Stimulated activated CD4-positive, alpha-beta T cell treated with anti-CD3 and anti-CD28 coated beads, Interleukin-15, amount 100 ng/mL, for 24 hours (primary cell): ENCODE results near the gene GAD1.

Experiments used
- DNase-seq: peaks from one replicate; pipeline ENCODE4 v3.0.0-alpha.2; 2020

The GAD1 gene

GRCh38 chr2:170846314-170846713 lies 29.6 kb downstream of the GAD1 start:
- DNase-seq: no peak

- DNase-seq: no peak
Observed at GRCh38 chr2:170847716-170848115, 31.0 kb downstream of the GAD1 start.

DNA sequence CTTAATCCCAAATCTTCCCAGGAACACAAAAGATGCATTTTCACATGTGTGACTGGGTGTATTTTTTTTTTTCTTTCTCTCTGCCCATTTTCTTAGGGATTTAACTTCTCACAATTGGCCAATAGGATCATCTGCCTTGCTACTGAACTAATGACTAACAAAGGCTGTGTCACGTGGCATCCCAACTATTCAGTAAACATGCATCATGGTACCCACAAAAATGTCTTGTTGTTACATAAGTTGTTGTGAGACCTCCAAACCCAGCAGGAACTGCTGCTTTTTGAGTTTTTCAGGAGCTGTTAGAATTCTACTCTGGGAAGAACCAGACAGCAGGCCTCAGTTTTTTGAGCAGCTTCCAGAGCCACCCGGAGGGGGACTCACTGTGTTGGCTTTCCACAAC lies 31.9 kb downstream of the GAD1 start:
- DNase-seq: no peak

DNA sequence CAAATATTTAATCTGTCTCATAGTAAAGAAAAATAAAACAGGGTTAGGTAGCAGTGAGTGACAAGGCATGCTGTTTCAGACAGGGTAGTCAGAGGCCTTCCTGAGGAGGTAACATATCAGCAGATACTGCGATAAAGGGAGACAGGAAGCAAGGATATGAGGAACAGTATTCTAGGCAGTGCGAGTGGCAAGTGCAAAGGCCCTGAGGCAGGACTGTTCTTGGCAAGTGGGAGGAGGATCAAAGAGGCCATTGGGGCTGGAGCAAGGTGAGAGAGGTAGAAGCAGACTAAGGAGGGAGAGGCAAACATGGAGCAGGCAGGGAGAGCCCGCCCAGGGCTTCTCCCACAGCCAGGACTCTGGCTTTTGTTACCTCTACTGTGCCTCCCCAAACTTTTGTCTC lies 33.6 kb downstream of the GAD1 start:
- no peak for DNase-seq

- DNase-seq: no peak
Observed at GRCh38 chr2:170851635-170852034, 34.9 kb downstream of the GAD1 start.

DNA sequence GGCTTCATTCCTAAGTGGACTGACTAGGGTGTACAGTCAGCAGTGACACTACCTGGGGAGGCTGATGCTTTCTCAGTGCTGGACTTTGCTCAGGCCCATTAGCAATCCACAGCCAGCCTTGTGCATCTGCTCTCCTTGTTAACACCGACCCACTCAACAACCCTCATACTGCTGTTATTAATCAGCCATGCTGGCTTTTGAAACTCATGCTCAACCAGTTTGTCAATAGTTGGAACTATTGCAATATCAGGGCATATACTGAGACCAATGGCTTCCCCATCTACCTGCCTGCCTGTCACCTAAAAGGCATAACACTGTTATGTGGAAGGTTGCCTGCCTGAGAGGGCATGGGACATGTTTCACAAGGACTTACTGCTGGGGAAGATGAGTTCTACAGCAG lies 39.4 kb downstream of the GAD1 start:
- no peak for DNase-seq

DNA sequence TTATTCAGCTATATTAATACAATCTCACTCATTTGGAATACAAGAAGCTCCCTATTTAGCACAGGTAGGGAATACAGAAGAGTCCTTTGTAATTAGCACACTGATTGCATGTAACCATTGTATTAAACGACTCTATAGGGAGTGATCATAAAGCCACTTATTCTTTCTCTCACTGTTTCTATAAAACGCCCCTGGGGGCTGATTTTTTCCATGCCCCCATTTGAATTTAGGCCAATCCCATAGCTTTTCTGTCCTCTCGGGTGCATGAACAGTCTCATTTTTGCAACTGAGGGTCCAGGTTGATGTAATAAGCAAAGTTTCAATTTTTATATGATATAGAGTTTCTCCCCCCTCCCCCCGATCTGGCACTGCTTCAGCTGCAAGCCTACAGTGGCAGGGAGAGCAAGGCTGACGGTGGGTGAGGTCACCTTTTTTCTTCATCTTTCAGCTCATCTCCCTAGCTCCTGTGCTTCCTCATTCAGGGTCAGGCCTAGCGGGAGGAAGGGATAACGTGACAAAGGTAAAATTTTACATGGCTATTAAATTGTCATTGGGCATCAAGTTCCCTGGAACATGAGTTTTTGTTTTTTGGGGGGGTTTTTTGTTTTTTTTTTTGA lies 45.7 kb downstream of the GAD1 start:
- no peak for DNase-seq

GRCh38 chr2:170863087-170863486 lies 46.4 kb downstream of the GAD1 start:
- no peak for DNase-seq

DNA sequence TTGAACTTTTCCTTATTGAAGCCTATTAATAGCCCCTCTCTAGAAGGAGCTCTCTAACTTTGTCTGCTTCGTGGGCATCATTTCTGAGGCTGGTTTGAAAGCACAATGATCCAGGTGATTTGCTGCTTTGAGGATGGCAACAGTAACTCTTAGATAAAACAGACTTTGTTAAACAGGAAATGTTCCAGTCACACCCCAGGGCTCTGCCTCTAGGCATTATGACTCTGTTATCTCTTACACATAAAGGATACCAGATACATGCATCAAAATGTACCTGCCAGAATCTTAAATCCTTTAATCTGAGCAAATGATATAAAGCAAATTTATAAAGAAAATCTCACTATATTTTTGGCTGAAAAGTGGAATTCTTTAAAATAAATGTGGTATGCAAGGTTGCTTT lies 52.3 kb downstream of the GAD1 start:
- no peak for DNase-seq

GRCh38 chr2:170869461-170869860 lies 52.8 kb downstream of the GAD1 start:
- no peak for DNase-seq

GRCh38 chr2:170873035-170873692 lies 56.5 kb downstream of the GAD1 start:
- peak; percentile 85 for DNase-seq

- DNase-seq: no peak
Observed at GRCh38 chr2:170878066-170878465, 61.4 kb downstream of the GAD1 start.

DNA sequence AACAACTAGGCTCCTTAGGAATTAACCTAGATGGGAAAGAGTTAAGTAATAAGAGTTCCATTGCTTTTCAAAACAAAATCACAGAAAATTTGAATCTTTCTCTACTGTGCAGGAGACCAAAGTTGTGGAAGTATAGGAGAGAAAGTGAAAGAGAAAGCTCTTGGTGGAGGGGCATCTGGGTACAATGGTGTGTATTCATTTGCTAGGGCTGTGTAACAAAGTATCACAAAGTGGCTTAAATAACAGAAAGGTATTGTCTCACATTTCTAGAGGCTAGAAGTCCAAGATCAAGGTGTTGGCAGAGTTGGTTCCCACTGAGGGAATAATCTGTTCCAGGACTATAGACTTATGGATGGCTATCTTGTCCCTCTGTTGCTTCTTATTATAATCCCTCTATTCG lies 61.8 kb downstream of the GAD1 start:
- DNase-seq: no peak

- DNase-seq: no peak
Observed at GRCh38 chr2:170881840-170882239, 65.2 kb downstream of the GAD1 start.

DNA sequence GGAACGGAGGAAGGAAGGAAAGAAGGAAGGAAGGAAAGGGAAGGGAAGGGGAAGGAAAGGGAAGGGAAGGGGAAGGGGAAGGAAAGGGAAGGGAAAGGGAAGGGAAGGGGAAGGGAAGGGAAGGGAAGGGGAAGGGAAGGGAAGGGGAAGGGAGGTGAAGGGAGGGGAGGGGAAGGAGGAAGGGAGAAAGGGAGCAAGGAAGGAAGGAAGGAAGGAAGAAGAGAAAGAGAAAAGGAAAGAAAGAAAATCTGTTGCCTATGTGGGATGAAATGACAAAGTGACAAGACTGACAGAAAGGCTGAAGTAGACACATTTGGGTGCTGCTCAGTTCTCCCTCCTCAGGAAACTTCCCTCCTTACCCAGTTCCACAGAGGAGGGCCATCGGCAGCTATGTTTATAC lies 66.1 kb downstream of the GAD1 start:
- no peak for DNase-seq

GRCh38 chr2:170883683-170884082 lies 67.0 kb downstream of the GAD1 start:
- DNase-seq: no peak

DNA sequence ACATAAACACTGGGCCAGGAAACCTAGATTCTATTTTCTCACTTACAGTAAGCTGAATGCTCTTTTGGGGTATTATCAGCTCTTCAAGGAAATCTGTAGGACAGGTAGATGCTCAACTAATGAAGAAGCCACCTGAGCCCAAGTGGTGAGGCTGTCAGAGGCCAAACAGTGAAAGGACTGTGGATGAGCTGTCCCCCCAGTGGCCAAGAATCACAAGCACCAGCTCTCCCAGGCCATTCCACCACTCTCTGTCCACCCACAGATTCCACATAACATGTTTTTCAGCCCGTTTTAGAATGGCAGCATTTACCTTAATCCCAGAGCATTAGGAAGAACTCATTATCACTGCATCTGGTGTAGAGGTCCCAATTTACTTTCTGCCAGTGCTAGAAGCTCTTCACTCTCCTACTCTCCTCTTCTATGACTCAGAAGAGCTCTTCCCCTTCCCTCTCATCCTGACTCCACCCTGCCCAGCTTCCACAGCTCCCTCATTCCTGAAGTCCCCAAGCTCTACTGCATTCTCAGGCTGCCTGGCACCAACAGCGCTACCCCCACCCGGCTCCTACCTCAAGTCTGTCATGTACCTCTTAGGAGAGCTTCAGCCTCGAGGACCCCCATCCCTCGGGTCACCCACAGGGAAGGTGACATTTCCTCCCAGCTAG lies 68.6 kb downstream of the GAD1 start:
- DNase-seq: no peak

DNA sequence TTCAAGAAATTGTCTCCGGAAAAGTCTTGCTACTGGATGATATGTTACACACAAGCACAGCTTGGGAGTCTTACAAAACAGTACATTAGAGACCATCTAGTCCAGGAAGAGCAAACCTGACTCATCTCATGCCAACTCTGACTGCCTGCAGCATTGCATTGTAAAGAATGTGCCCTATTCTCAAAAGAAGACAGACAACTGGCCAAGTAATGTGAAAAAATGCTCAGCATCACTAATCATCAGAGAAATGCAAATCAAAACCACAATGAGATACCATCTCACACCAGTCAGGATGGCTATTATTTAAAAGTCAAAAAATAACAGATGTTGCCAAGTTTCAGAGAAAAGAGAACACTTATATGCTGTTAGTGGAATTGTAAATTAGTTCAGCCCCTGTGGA lies 69.7 kb downstream of the GAD1 start:
- DNase-seq: no peak

GRCh38 chr2:170887496-170887895 lies 70.8 kb downstream of the GAD1 start:
- no peak for DNase-seq

- DNase-seq: no peak
Observed at GRCh38 chr2:170887896-170888295, 71.2 kb downstream of the GAD1 start.

GRCh38 chr2:170891893-170892292 lies 75.2 kb downstream of the GAD1 start:
- DNase-seq: no peak

DNA sequence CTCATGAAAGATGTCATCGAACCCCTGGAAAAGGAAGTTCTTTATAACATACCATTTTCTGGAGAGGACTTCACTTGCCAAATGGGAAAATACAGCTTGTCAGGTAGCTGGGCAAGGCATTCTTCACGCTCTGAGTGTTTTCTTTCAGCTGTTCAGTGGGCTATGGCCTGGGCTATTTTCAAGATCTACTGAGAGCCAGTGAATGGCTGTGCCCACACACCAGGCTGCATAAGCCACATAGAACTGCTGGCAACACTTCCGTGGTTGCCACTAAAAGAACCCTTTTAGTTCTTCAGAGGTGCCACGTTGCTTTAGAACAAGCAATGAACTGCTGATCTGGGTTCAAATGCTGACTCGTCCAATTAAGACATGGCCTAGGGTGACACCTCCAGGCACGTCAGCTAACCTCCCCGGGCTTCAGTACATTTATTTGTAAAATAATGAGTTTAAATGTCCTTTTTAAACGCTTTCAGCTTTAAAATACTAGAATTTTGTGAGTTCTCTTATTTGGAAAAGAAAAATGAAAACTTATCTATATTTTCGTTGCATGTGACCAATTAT lies 75.8 kb downstream of the GAD1 start:
- DNase-seq: no peak

DNA sequence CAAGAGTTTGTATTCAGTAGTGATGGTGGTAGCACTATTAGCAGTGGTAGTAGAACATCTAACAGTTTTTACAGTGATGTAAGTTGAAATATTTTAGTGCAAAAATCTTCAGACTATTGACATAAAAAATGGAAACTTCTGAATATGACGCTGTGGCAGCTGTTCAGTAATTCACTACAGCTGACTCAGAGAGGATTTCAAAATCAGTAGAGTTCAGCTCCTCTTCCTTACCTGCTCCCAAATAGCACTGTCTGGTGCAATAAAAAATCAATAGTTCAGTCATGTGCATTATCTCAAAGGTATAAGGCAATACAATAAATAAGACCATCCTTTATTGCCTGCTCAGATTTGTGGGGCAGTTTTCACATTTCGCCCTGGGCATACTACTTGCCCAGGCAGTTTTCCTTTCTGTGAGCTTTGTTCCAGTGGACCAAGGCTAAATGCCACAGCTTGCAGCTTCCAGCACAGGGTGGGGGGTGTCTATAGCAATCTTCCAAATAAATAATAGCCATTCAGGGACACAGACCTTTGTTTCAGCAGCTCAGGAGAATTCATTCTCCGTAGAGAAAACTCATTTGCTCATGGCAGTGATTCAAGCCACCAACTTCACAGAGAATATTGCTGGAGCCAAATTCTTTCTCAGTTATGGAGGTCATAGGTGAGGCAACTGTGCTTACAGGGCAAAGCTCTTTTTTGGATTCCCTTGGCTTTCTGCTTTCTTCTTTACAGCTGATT lies 78.5 kb downstream of the GAD1 start:
- no peak for DNase-seq

GRCh38 chr2:170896622-170897021 lies 79.9 kb downstream of the GAD1 start:
- DNase-seq: no peak
